Neural cell (in vitro differentiated cells): ENCODE data around the gene ABCF2.

Experiments used
- EP300 ChIP-seq: fragments of 450-650 bp; conservative IDR thresholded peaks from 2 replicates; pipeline ENCODE4 v1.6.1; 2014; ENCODE audit warnings: antibody characterized with exemption, mild to moderate bottlenecking, moderate library complexity; ENCODE audit not compliant: poor library complexity, severe bottlenecking
- MXI1 ChIP-seq: fragments of 450-650 bp; conservative IDR thresholded peaks from 2 replicates; pipeline ENCODE4 v1.6.1; 2014; ENCODE audit warnings: antibody characterized with exemption, mild to moderate bottlenecking; ENCODE audit not compliant: poor library complexity, severe bottlenecking
- SMC3 ChIP-seq: fragments of 450-650 bp; conservative IDR thresholded peaks from 2 replicates; pipeline ENCODE4 v1.6.1; 2014; ENCODE audit warnings: antibody characterized with exemption, mild to moderate bottlenecking, moderate library complexity; ENCODE audit not compliant: poor library complexity
- TF ChIP-seq, protein P1 (sequence below): fragments of 450-650 bp; IDR thresholded peaks from 2 replicates; pipeline ENCODE4 v1.5.1; 2014; ENCODE audit warnings: antibody characterized with exemption, mild to moderate bottlenecking, moderate library complexity; ENCODE audit not compliant: poor library complexity, severe bottlenecking

GRCh38 chr7:151265351-151265931, 38.4 kb upstream of the ABCF2 start:
- TF ChIP-seq, protein P1, sequence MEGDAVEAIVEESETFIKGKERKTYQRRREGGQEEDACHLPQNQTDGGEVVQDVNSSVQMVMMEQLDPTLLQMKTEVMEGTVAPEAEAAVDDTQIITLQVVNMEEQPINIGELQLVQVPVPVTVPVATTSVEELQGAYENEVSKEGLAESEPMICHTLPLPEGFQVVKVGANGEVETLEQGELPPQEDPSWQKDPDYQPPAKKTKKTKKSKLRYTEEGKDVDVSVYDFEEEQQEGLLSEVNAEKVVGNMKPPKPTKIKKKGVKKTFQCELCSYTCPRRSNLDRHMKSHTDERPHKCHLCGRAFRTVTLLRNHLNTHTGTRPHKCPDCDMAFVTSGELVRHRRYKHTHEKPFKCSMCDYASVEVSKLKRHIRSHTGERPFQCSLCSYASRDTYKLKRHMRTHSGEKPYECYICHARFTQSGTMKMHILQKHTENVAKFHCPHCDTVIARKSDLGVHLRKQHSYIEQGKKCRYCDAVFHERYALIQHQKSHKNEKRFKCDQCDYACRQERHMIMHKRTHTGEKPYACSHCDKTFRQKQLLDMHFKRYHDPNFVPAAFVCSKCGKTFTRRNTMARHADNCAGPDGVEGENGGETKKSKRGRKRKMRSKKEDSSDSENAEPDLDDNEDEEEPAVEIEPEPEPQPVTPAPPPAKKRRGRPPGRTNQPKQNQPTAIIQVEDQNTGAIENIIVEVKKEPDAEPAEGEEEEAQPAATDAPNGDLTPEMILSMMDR, result no peak
- TF ChIP-seq SMC3, result no peak
- no peak for TF ChIP-seq MXI1
- no peak for TF ChIP-seq EP300
